HG03378 (cell line): Measurements from ENCODE around the gene PLEKHG2.

ENCODE experiments used
- ATAC-seq: cut with Tn5 transposase; IDR thresholded peaks from one replicate; pipeline ENCODE4 v1.9.1; 2021; ENCODE audit warnings: mild to moderate bottlenecking, moderate library complexity; ENCODE audit not compliant: unreplicated experiment

The PLEKHG2 gene

DNA sequence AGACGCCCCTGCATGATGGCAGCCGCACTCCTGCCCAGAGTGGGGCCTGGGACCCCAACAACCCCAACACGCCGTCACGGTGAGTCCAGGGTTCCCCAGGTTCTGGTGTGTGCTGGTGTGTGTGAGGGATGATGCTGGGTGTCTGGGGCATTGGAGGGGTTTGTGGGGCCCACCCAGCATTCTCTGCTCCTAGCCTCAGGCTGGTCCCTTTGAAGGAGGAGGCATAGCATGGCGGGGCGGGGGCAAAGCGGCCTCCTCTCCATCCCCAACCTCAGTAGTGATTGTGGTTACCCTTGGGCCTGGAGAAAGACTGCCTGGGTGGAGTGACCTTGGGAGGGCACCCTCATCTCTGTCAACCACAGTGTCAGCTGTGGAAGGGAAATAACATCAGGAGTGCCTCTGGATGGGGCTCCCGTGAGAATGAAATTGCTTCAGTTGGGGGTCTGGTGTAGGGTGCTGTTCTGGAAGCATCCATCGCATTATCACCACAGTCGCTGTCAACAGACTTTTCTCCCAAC, 61.0 kb downstream of the PLEKHG2 start:
- ATAC-seq: no peak

DNA sequence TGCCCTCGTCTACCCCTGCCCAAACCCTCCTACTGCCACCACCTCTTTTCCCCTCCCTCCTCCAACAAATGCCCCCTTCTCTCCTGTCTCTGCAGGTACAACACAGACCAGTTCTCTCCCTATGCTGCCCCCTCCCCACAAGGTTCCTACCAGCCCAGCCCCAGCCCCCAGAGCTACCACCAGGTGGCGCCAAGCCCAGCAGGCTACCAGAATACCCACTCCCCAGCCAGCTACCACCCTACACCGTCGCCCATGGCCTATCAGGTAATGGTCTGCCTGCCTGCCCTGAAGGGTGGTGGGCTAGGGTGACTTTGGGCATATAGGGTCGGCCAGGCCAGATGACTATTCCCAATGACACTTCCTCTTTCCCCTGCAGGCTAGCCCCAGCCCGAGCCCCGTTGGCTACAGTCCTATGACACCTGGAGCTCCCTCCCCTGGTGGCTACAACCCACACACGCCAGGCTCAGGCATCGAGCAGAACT, 61.7 kb downstream of the PLEKHG2 start:
- no peak for ATAC-seq

DNA sequence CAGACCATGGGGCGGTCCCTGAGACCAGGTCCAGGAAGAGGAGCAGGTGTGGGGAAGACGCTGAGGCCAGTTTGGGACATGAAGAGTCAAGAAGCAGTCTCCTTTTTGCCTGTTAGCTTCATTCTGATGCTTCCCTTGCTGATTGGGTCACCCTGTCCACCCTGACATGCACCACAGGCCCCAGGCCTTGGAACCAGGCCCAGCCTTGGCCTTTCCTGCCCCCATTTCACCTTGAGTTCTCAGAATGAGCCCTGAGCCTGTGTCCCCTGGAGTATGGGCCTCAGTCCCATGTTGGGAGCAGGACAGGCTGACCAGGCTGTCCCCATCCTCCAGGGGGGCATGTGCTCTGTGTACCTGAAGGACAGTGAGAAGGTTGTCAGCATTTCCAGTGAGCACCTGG, 63.3 kb downstream of the PLEKHG2 start:
- ATAC-seq: no peak
